H9 (cell line): ENCODE data around the gene NRG2. TPM values are rescaled to one million over a fixed set of nuclear protein-coding genes. Genes with fewer than 3 reads are reported as not detected.

ENCODE experiments used
- DNase-seq: peaks from one replicate; pipeline ENCODE4 v3.0.0-alpha.2; 2017
- H2AFZ ChIP-seq: one replicate; pipeline ENCODE4 v1.6.1; 2013; ENCODE audit warnings: mild to moderate bottlenecking, low read length, control low read depth, moderate library complexity
- H2AK5ac ChIP-seq: 2 replicates; pipeline ENCODE4 v1.6.1; 2013; ENCODE audit warnings: low read length, control low read depth, mixed read lengths; ENCODE audit not compliant: insufficient read length
- H2BK120ac ChIP-seq: one replicate; pipeline ENCODE4 v1.6.1; 2013; ENCODE audit warnings: low read depth, mild to moderate bottlenecking, low read length, control low read depth, inconsistent platforms; ENCODE audit not compliant: poor library complexity, severe bottlenecking
- H2BK12ac ChIP-seq: 2 replicates; pipeline ENCODE4 v1.6.1; 2013; ENCODE audit warnings: low read length, control low read depth, mixed read lengths, low read depth; ENCODE audit not compliant: insufficient read length
- H2BK15ac ChIP-seq: 2 replicates; pipeline ENCODE4 v1.6.1; 2013; ENCODE audit warnings: low read depth, low read length, control low read depth
- H2BK20ac ChIP-seq: one replicate; pipeline ENCODE4 v1.6.1; 2013; ENCODE audit warnings: low read depth, mild to moderate bottlenecking, low read length, control low read depth, inconsistent platforms; ENCODE audit not compliant: poor library complexity, severe bottlenecking
- H2BK5ac ChIP-seq: 2 replicates; pipeline ENCODE4 v1.6.1; 2013; ENCODE audit warnings: low read length, control low read depth, mixed read lengths; ENCODE audit not compliant: insufficient read length
- H3K14ac ChIP-seq: 2 replicates; pipeline ENCODE4 v1.6.1; 2013; ENCODE audit warnings: low read length, control low read depth; ENCODE audit not compliant: insufficient read depth
- H3K18ac ChIP-seq: 2 replicates; pipeline ENCODE4 v1.6.1; 2013; ENCODE audit warnings: low read depth, mild to moderate bottlenecking, mixed read lengths, low read length, control low read depth; ENCODE audit not compliant: insufficient read length
- H3K23ac ChIP-seq: 2 replicates; pipeline ENCODE4 v1.6.1; 2013; ENCODE audit warnings: low read length, control low read depth, mixed read lengths, low read depth; ENCODE audit not compliant: insufficient read length
- H3K23me2 ChIP-seq: 2 replicates; pipeline ENCODE4 v1.6.1; 2013; ENCODE audit warnings: low read depth, mild to moderate bottlenecking, mixed read lengths, low read length, control low read depth; ENCODE audit not compliant: insufficient read length, poor library complexity, severe bottlenecking
- H3K27ac ChIP-seq: 2 replicates; pipeline ENCODE4 v1.5.1; 2013; ENCODE audit warnings: low read length, control low read depth, mixed read lengths, low read depth; ENCODE audit not compliant: insufficient read length
- H3K27me3 ChIP-seq: 2 replicates; pipeline ENCODE4 v1.6.1; 2013; ENCODE audit warnings: low read length, control low read depth, inconsistent platforms; ENCODE audit not compliant: insufficient read depth
- H3K4ac ChIP-seq: 2 replicates; pipeline ENCODE4 v1.6.1; 2013; ENCODE audit warnings: low read depth, mild to moderate bottlenecking, control low read depth, inconsistent platforms, low read length, moderate library complexity
- H3K4me1 ChIP-seq: 2 replicates; pipeline ENCODE4 v1.6.1; 2013; ENCODE audit warnings: low read length, control low read depth, inconsistent platforms; ENCODE audit not compliant: insufficient read depth
- H3K4me2 ChIP-seq: 2 replicates; pipeline ENCODE4 v1.6.1; 2013; ENCODE audit warnings: low read length, control low read depth, mixed read lengths; ENCODE audit not compliant: insufficient read length, insufficient read depth
- H3K56ac ChIP-seq: 2 replicates; pipeline ENCODE4 v1.6.1; 2013; ENCODE audit warnings: low read depth, mild to moderate bottlenecking, mixed read lengths, low read length, control low read depth; ENCODE audit not compliant: insufficient read length
- H3K79me1 ChIP-seq: 2 replicates; pipeline ENCODE4 v1.6.1; 2013; ENCODE audit warnings: low read depth, mild to moderate bottlenecking, moderate library complexity, low read length, control low read depth, inconsistent platforms; ENCODE audit not compliant: insufficient read depth, poor library complexity, severe bottlenecking
- H3K79me2 ChIP-seq: 2 replicates; pipeline ENCODE4 v1.6.1; 2013; ENCODE audit warnings: low read length, control low read depth, inconsistent platforms; ENCODE audit not compliant: insufficient read depth
- H3K9ac ChIP-seq: 2 replicates; pipeline ENCODE4 v1.6.1; 2013; ENCODE audit warnings: low read length, control low read depth, mixed read lengths; ENCODE audit not compliant: insufficient read length; ENCODE audit errors: extremely low read depth
- H3K9me3 ChIP-seq: one replicate; pipeline ENCODE4 v1.6.1; 2013; ENCODE audit warnings: low read depth, low read length, inconsistent platforms; ENCODE audit not compliant: control insufficient read depth
- H3T11ph ChIP-seq: one replicate; pipeline ENCODE4 v1.6.1; 2013; ENCODE audit warnings: mild to moderate bottlenecking, low read length, control low read depth, inconsistent platforms
- H4K20me1 ChIP-seq: one replicate; pipeline ENCODE4 v1.6.1; 2013; ENCODE audit not compliant: control insufficient read depth, insufficient read length, insufficient read depth
- H4K5ac ChIP-seq: 2 replicates; pipeline ENCODE4 v1.6.1; 2013; ENCODE audit warnings: low read depth, mild to moderate bottlenecking, mixed read lengths, low read length, control low read depth; ENCODE audit not compliant: insufficient read length
- H4K8ac ChIP-seq: replicated peaks from 2 replicates; pipeline ENCODE4 v1.6.1; 2013; ENCODE audit warnings: low read length, control low read depth, mixed read lengths, low read depth; ENCODE audit not compliant: insufficient read length
- H4K91ac ChIP-seq: 2 replicates; pipeline ENCODE4 v1.6.1; 2013; ENCODE audit warnings: low read depth, mild to moderate bottlenecking, moderate library complexity, mixed read lengths, low read length, control low read depth; ENCODE audit not compliant: insufficient read length
- H3K27ac Mint-ChIP-seq, 3 experiments: 2 replicates in 2 of 3; 3 replicates in 1 of 3; pipeline ENCODE4 v1.8.0; 2020 to 2021; ENCODE audit warnings: mixed read lengths in 3 of 3, mild to moderate bottlenecking in 1 of 3, moderate library complexity in 1 of 3
- H3K27me3 Mint-ChIP-seq: 2 replicates; pipeline ENCODE4 v1.8.0; 2021; ENCODE audit warnings: low read depth, mild to moderate bottlenecking, moderate library complexity, mixed read lengths
- H3K36me3 Mint-ChIP-seq, 3 experiments: 2 replicates in 2 of 3; 3 replicates in 1 of 3; pipeline ENCODE4 v1.8.0; 2020 to 2021; ENCODE audit warnings: low read depth in 3 of 3, mixed read lengths in 3 of 3; ENCODE audit not compliant: insufficient read depth in 1 of 3
- H3K4me1 Mint-ChIP-seq, 2 experiments: 2 replicates each; pipeline ENCODE4 v1.8.0; 2020; ENCODE audit warnings: mixed read lengths in 2 of 2
- H3K4me3 Mint-ChIP-seq, 2 experiments: 2 replicates in 1 of 2; 3 replicates in 1 of 2; pipeline ENCODE4 v1.8.0; 2020 to 2021; ENCODE audit warnings: mild to moderate bottlenecking in 2 of 2, mixed read lengths in 2 of 2, moderate library complexity in 1 of 2
- H3K9me3 Mint-ChIP-seq, 2 experiments: 2 replicates in 1 of 2; 3 replicates in 1 of 2; pipeline ENCODE4 v1.8.0; 2020; ENCODE audit warnings: mild to moderate bottlenecking in 2 of 2, mixed read lengths in 2 of 2, moderate library complexity in 1 of 2
- CTCF ChIP-seq: fragments of 200-600 bp; sonication (generic); conservative IDR thresholded peaks from 3 replicates; pipeline ENCODE4 v1.8.0; 2021; ENCODE audit warnings: antibody characterized with exemption, mild to moderate bottlenecking
- WGBS: extraction: QIAGEN DNeasy Blood & Tissue Kit; methylation state at CpG from one replicate; pipeline ENCODE4 v1.1.7; 2013; ENCODE audit warnings: missing lambda C conversion rate, low lambda C conversion rate, mixed read lengths; ENCODE audit not compliant: insufficient read length; ENCODE audit errors: extremely low coverage; 5-methylcytosine and 5-hydroxymethylcytosine counted together
- total RNA-seq: library from RNA; stranded (reverse); gene quantifications from 2 replicates; pipeline ENCODE4 v1.2.1, GENCODE V29; 2021

Gene NRG2
- total RNA-seq, 1 experiment from 2014 or later = not detected

- Mint-ChIP-seq H3K4me1 (peaks cover 9 to 14% of the 10 kb centered on the region in 2 experiments), H3K4me3 (no peak overlapping the region), H3K9me3 (no peaks in the 10 kb centered on the region), H3K27me3 (peaks cover 34% of the 10 kb centered on the region), H3K36me3 (no peaks in the 10 kb centered on the region), H3K27ac (no peak overlapping the region)
- no peak for DNase-seq
- H3K23ac ChIP-seq = no peak overlapping the region
- H3T11ph ChIP-seq = no peak overlapping the region
- H2BK15ac ChIP-seq = no peak overlapping the region
- no peak overlapping the region for H3K4me2 ChIP-seq
- no peaks in the 10 kb centered on the region; the same call in 1 of the 2 replicates for H3K27me3 ChIP-seq
- no peak overlapping the region for H2AK5ac ChIP-seq
- no peak overlapping the region for H3K14ac ChIP-seq
- no peak overlapping the region for H4K5ac ChIP-seq
- no peak overlapping the region for H4K91ac ChIP-seq
- H3K4ac ChIP-seq = no peak overlapping the region
- no peaks in the 10 kb centered on the region for H3K79me1 ChIP-seq
- no peak overlapping the region for H2BK12ac ChIP-seq
- H4K8ac ChIP-seq = no peak overlapping the region
- H2BK5ac ChIP-seq = no peak overlapping the region
- no peak overlapping the region for H2BK20ac ChIP-seq
- no peaks in the 10 kb centered on the region for H3K23me2 ChIP-seq
- no peak overlapping the region for H2BK120ac ChIP-seq
- no peak overlapping the region for H3K27ac ChIP-seq
- H3K9me3 ChIP-seq = no peaks in the 10 kb centered on the region
- H3K4me1 ChIP-seq = 0 out of 2 replicates have a peak, but pooled peaks cover 2% of the 10 kb centered on the region
- no peak for TF ChIP-seq CTCF
- H3K18ac ChIP-seq = no peak overlapping the region
- no peaks in the 10 kb centered on the region for H3K79me2 ChIP-seq
- no CpG with 5 or more reads among the region's 4 CpGs for WGBS
- no peaks in the 10 kb centered on the region for H4K20me1 ChIP-seq
- no peak overlapping the region for H3K9ac ChIP-seq
- no peak overlapping the region for H2AFZ ChIP-seq
- no peak overlapping the region for H3K56ac ChIP-seq
Measured at GRCh38 chr5:139911425-139912120, 131.5 kb downstream of the NRG2 start.
